H9 (cell line): ENCODE results near the gene TOR1B. TPM values are rescaled to one million over a fixed set of nuclear protein-coding genes. Genes with fewer than 3 reads are reported as not detected.

ENCODE experiments used
- DNase-seq: peaks from one replicate; pipeline ENCODE4 v3.0.0-alpha.2; 2017
- H2AFZ ChIP-seq: one replicate; pipeline ENCODE4 v1.6.1; 2013; ENCODE audit warnings: mild to moderate bottlenecking, low read length, control low read depth, moderate library complexity
- H2AK5ac ChIP-seq: 2 replicates; pipeline ENCODE4 v1.6.1; 2013; ENCODE audit warnings: low read length, control low read depth, mixed read lengths; ENCODE audit not compliant: insufficient read length
- H2BK120ac ChIP-seq: one replicate; pipeline ENCODE4 v1.6.1; 2013; ENCODE audit warnings: low read depth, mild to moderate bottlenecking, low read length, control low read depth, inconsistent platforms; ENCODE audit not compliant: poor library complexity, severe bottlenecking
- H2BK12ac ChIP-seq: 2 replicates; pipeline ENCODE4 v1.6.1; 2013; ENCODE audit warnings: low read length, control low read depth, mixed read lengths, low read depth; ENCODE audit not compliant: insufficient read length
- H2BK15ac ChIP-seq: 2 replicates; pipeline ENCODE4 v1.6.1; 2013; ENCODE audit warnings: low read depth, low read length, control low read depth
- H2BK20ac ChIP-seq: one replicate; pipeline ENCODE4 v1.6.1; 2013; ENCODE audit warnings: low read depth, mild to moderate bottlenecking, low read length, control low read depth, inconsistent platforms; ENCODE audit not compliant: poor library complexity, severe bottlenecking
- H2BK5ac ChIP-seq: 2 replicates; pipeline ENCODE4 v1.6.1; 2013; ENCODE audit warnings: low read length, control low read depth, mixed read lengths; ENCODE audit not compliant: insufficient read length
- H3K14ac ChIP-seq: 2 replicates; pipeline ENCODE4 v1.6.1; 2013; ENCODE audit warnings: low read length, control low read depth; ENCODE audit not compliant: insufficient read depth
- H3K18ac ChIP-seq: 2 replicates; pipeline ENCODE4 v1.6.1; 2013; ENCODE audit warnings: low read depth, mild to moderate bottlenecking, mixed read lengths, low read length, control low read depth; ENCODE audit not compliant: insufficient read length
- H3K23ac ChIP-seq: 2 replicates; pipeline ENCODE4 v1.6.1; 2013; ENCODE audit warnings: low read length, control low read depth, mixed read lengths, low read depth; ENCODE audit not compliant: insufficient read length
- H3K23me2 ChIP-seq: 2 replicates; pipeline ENCODE4 v1.6.1; 2013; ENCODE audit warnings: low read depth, mild to moderate bottlenecking, mixed read lengths, low read length, control low read depth; ENCODE audit not compliant: insufficient read length, poor library complexity, severe bottlenecking
- H3K27ac ChIP-seq: 2 replicates; pipeline ENCODE4 v1.5.1; 2013; ENCODE audit warnings: low read length, control low read depth, mixed read lengths, low read depth; ENCODE audit not compliant: insufficient read length
- H3K27me3 ChIP-seq: 2 replicates; pipeline ENCODE4 v1.6.1; 2013; ENCODE audit warnings: low read length, control low read depth, inconsistent platforms; ENCODE audit not compliant: insufficient read depth
- H3K4ac ChIP-seq: 2 replicates; pipeline ENCODE4 v1.6.1; 2013; ENCODE audit warnings: low read depth, mild to moderate bottlenecking, control low read depth, inconsistent platforms, low read length, moderate library complexity
- H3K4me1 ChIP-seq: 2 replicates; pipeline ENCODE4 v1.6.1; 2013; ENCODE audit warnings: low read length, control low read depth, inconsistent platforms; ENCODE audit not compliant: insufficient read depth
- H3K4me2 ChIP-seq: 2 replicates; pipeline ENCODE4 v1.6.1; 2013; ENCODE audit warnings: low read length, control low read depth, mixed read lengths; ENCODE audit not compliant: insufficient read length, insufficient read depth
- H3K56ac ChIP-seq: 2 replicates; pipeline ENCODE4 v1.6.1; 2013; ENCODE audit warnings: low read depth, mild to moderate bottlenecking, mixed read lengths, low read length, control low read depth; ENCODE audit not compliant: insufficient read length
- H3K79me1 ChIP-seq: 2 replicates; pipeline ENCODE4 v1.6.1; 2013; ENCODE audit warnings: low read depth, mild to moderate bottlenecking, moderate library complexity, low read length, control low read depth, inconsistent platforms; ENCODE audit not compliant: insufficient read depth, poor library complexity, severe bottlenecking
- H3K79me2 ChIP-seq: 2 replicates; pipeline ENCODE4 v1.6.1; 2013; ENCODE audit warnings: low read length, control low read depth, inconsistent platforms; ENCODE audit not compliant: insufficient read depth
- H3K9ac ChIP-seq: 2 replicates; pipeline ENCODE4 v1.6.1; 2013; ENCODE audit warnings: low read length, control low read depth, mixed read lengths; ENCODE audit not compliant: insufficient read length; ENCODE audit errors: extremely low read depth
- H3K9me3 ChIP-seq: one replicate; pipeline ENCODE4 v1.6.1; 2013; ENCODE audit warnings: low read depth, low read length, inconsistent platforms; ENCODE audit not compliant: control insufficient read depth
- H3T11ph ChIP-seq: one replicate; pipeline ENCODE4 v1.6.1; 2013; ENCODE audit warnings: mild to moderate bottlenecking, low read length, control low read depth, inconsistent platforms
- H4K20me1 ChIP-seq: one replicate; pipeline ENCODE4 v1.6.1; 2013; ENCODE audit not compliant: control insufficient read depth, insufficient read length, insufficient read depth
- H4K5ac ChIP-seq: 2 replicates; pipeline ENCODE4 v1.6.1; 2013; ENCODE audit warnings: low read depth, mild to moderate bottlenecking, mixed read lengths, low read length, control low read depth; ENCODE audit not compliant: insufficient read length
- H4K8ac ChIP-seq: replicated peaks from 2 replicates; pipeline ENCODE4 v1.6.1; 2013; ENCODE audit warnings: low read length, control low read depth, mixed read lengths, low read depth; ENCODE audit not compliant: insufficient read length
- H4K91ac ChIP-seq: 2 replicates; pipeline ENCODE4 v1.6.1; 2013; ENCODE audit warnings: low read depth, mild to moderate bottlenecking, moderate library complexity, mixed read lengths, low read length, control low read depth; ENCODE audit not compliant: insufficient read length
- H3K27ac Mint-ChIP-seq, 3 experiments: 2 replicates in 2 of 3; 3 replicates in 1 of 3; pipeline ENCODE4 v1.8.0; 2020 to 2021; ENCODE audit warnings: mixed read lengths in 3 of 3, mild to moderate bottlenecking in 1 of 3, moderate library complexity in 1 of 3
- H3K27me3 Mint-ChIP-seq: 2 replicates; pipeline ENCODE4 v1.8.0; 2021; ENCODE audit warnings: low read depth, mild to moderate bottlenecking, moderate library complexity, mixed read lengths
- H3K36me3 Mint-ChIP-seq, 3 experiments: 2 replicates in 2 of 3; 3 replicates in 1 of 3; pipeline ENCODE4 v1.8.0; 2020 to 2021; ENCODE audit warnings: low read depth in 3 of 3, mixed read lengths in 3 of 3; ENCODE audit not compliant: insufficient read depth in 1 of 3
- H3K4me1 Mint-ChIP-seq, 2 experiments: 2 replicates each; pipeline ENCODE4 v1.8.0; 2020; ENCODE audit warnings: mixed read lengths in 2 of 2
- H3K4me3 Mint-ChIP-seq, 2 experiments: 2 replicates in 1 of 2; 3 replicates in 1 of 2; pipeline ENCODE4 v1.8.0; 2020 to 2021; ENCODE audit warnings: mild to moderate bottlenecking in 2 of 2, mixed read lengths in 2 of 2, moderate library complexity in 1 of 2
- H3K9me3 Mint-ChIP-seq, 2 experiments: 2 replicates in 1 of 2; 3 replicates in 1 of 2; pipeline ENCODE4 v1.8.0; 2020; ENCODE audit warnings: mild to moderate bottlenecking in 2 of 2, mixed read lengths in 2 of 2, moderate library complexity in 1 of 2
- CTCF ChIP-seq: fragments of 200-600 bp; sonication (generic); conservative IDR thresholded peaks from 3 replicates; pipeline ENCODE4 v1.8.0; 2021; ENCODE audit warnings: antibody characterized with exemption, mild to moderate bottlenecking
- WGBS: extraction: QIAGEN DNeasy Blood & Tissue Kit; methylation state at CpG from one replicate; pipeline ENCODE4 v1.1.7; 2013; ENCODE audit warnings: missing lambda C conversion rate, low lambda C conversion rate, mixed read lengths; ENCODE audit not compliant: insufficient read length; ENCODE audit errors: extremely low coverage; 5-methylcytosine and 5-hydroxymethylcytosine counted together
- total RNA-seq: library from RNA; stranded (reverse); gene quantifications from 2 replicates; pipeline ENCODE4 v1.2.1, GENCODE V29; 2021

The TOR1B gene
- total RNA-seq, 1 experiment from 2014 or later: 18.1 TPM

GRCh38 chr9:129757045-129757444 lies 45.9 kb upstream of the TOR1B start:
- no peaks in the 10 kb centered on the region for H3K23me2 ChIP-seq
- no peak overlapping the region for H2BK20ac ChIP-seq
- no peak overlapping the region for H2BK5ac ChIP-seq
- H3K9me3 ChIP-seq: no peaks in the 10 kb centered on the region
- H3K36me3 Mint-ChIP-seq: no peaks in the 10 kb centered on the region
- H4K5ac ChIP-seq: no peak overlapping the region
- no peak overlapping the region for H3K14ac ChIP-seq
- H3K27ac Mint-ChIP-seq: 0 out of 7 replicates have a peak overlapping the region, but pooled peaks of 1 of the 3 experiments have one; percentile 1
- DNase-seq: no peak
- H4K8ac ChIP-seq: no peak overlapping the region
- no peaks in the 10 kb centered on the region for H3K27me3 ChIP-seq
- WGBS: no CpG with 5 or more reads among the region's 9 CpGs
- no peak overlapping the region for H3K4ac ChIP-seq
- H3T11ph ChIP-seq: no peak overlapping the region
- no peak overlapping the region for H4K91ac ChIP-seq
- no peak overlapping the region for H3K9ac ChIP-seq
- H3K9me3 Mint-ChIP-seq: no peaks in the 10 kb centered on the region
- peaks cover 14% of the 10 kb centered on the region for H3K27me3 Mint-ChIP-seq
- peaks cover 4% of the 10 kb centered on the region; the same call in 1 of the 2 replicates for H3K4me1 ChIP-seq
- no peak overlapping the region for H2BK120ac ChIP-seq
- H2AK5ac ChIP-seq: no peak overlapping the region
- H3K23ac ChIP-seq: no peak overlapping the region
- no peak overlapping the region for H2AFZ ChIP-seq
- no peak overlapping the region for H3K4me2 ChIP-seq
- no peaks in the 10 kb centered on the region for H3K79me2 ChIP-seq
- no peak overlapping the region for H3K56ac ChIP-seq
- TF ChIP-seq CTCF: no peak
- H3K27ac ChIP-seq: no peak overlapping the region
- no peaks in the 10 kb centered on the region for H3K79me1 ChIP-seq
- no peak overlapping the region for H2BK15ac ChIP-seq
- no peak overlapping the region for H3K18ac ChIP-seq
- H3K4me3 Mint-ChIP-seq: no peak overlapping the region
- H2BK12ac ChIP-seq: no peak overlapping the region
- H4K20me1 ChIP-seq: no peaks in the 10 kb centered on the region
- H3K4me1 Mint-ChIP-seq: peaks cover 19 to 22% of the 10 kb centered on the region in 2 experiments
